Measurements from ENCODE around the gene MTFP1.

MTFP1 gene

GRCh38 chr22:30423959-30424533 lies 1.5 kb upstream of the MTFP1 start:
- Histone ChIP-seq H3K4me1 (peaks cover 19% of the 10 kb centered on the region), H3K36me3 (peaks cover 17% of the 10 kb centered on the region)
- DNase-seq = peak; percentile 99

GRCh38 chr22:30424534-30425326 lies 838 bp upstream of the MTFP1 start:
- Histone ChIP-seq H3K36me3 (peaks cover 17% of the 10 kb centered on the region), H3K4me3 (ENCODE audit: low read depth, low read length) (peak overlapping the region; percentile 87), H3K4me1 (peaks cover 19% of the 10 kb centered on the region), H3K27me3 (no peaks in the 10 kb centered on the region), H3K9me3 (no peaks in the 10 kb centered on the region)
- 0 out of 2 replicates have a peak, but pooled peaks have one; percentile 8 for TF ChIP-seq CTCF (IDR thresholded peaks at IDR 0.05; ENCODE audit: low read depth, low read length)
- DNase-seq = no peak

More at GRCh38 chr22:30423959-30424533, 1.5 kb upstream of the MTFP1 start:
- H3K27me3 ChIP-seq = no peaks in the 10 kb centered on the region
- no peak for TF ChIP-seq CTCF (IDR thresholded peaks at IDR 0.05; ENCODE audit: low read depth, low read length)
- no peaks in the 10 kb centered on the region for H3K9me3 ChIP-seq
- peak overlapping the region; percentile 87 for H3K4me3 ChIP-seq (ENCODE audit: low read depth, low read length)

GRCh38 chr22:30425327-30425615 lies 297 bp upstream of the MTFP1 start:
- peaks cover 17% of the 10 kb centered on the region for H3K36me3 ChIP-seq
- H3K9me3 ChIP-seq = no peaks in the 10 kb centered on the region
- DNase-seq = no peak
- no peaks in the 10 kb centered on the region for H3K27me3 ChIP-seq
- peak overlapping the region; percentile 87 for H3K4me3 ChIP-seq (ENCODE audit: low read depth, low read length)
- no peak for TF ChIP-seq CTCF (IDR thresholded peaks at IDR 0.05; ENCODE audit: low read depth, low read length)
- peaks cover 19% of the 10 kb centered on the region for H3K4me1 ChIP-seq

- peaks cover 17% of the 10 kb centered on the region for H3K36me3 ChIP-seq
- no peaks in the 10 kb centered on the region for H3K27me3 ChIP-seq
- DNase-seq = peak; percentile 85
- H3K4me3 ChIP-seq (ENCODE audit: low read depth, low read length) = peak overlapping the region; percentile 87
- no peaks in the 10 kb centered on the region for H3K9me3 ChIP-seq
- peak; percentile 77 for TF ChIP-seq CTCF (IDR thresholded peaks at IDR 0.05; ENCODE audit: low read depth, low read length)
- peaks cover 8% of the 10 kb centered on the region for H3K4me1 ChIP-seq
These were observed 1.1 kb downstream of the MTFP1 start for GRCh38 chr22:30426388-30427353.

- H3K4me1 ChIP-seq = no peaks in the 10 kb centered on the region
- peaks cover 17% of the 10 kb centered on the region for H3K36me3 ChIP-seq
- TF ChIP-seq CTCF (IDR thresholded peaks at IDR 0.05; ENCODE audit: low read depth, low read length) = no peak
- DNase-seq = no peak
- no peaks in the 10 kb centered on the region for H3K9me3 ChIP-seq
- H3K27me3 ChIP-seq = no peaks in the 10 kb centered on the region
- no peak overlapping the region for H3K4me3 ChIP-seq (ENCODE audit: low read depth, low read length)
These were observed 2.3 kb downstream of the MTFP1 start for GRCh38 chr22:30427871-30428270.

Data from BE2C (cell line).